ENCODE data around the gene MIER2. TPM values are rescaled to one million over a fixed set of nuclear protein-coding genes. Genes with fewer than 3 reads are reported as not detected.

The MIER2 gene
- total RNA-seq, 4 donors from 2014 or later = 11.6 to 26.4 (median 18.9) TPM

- H3K9me3 ChIP-seq = no peaks in the 10 kb centered on the region
These were observed 31.0 kb upstream of the MIER2 start for GRCh38 chr19:375395-376110.

DNA sequence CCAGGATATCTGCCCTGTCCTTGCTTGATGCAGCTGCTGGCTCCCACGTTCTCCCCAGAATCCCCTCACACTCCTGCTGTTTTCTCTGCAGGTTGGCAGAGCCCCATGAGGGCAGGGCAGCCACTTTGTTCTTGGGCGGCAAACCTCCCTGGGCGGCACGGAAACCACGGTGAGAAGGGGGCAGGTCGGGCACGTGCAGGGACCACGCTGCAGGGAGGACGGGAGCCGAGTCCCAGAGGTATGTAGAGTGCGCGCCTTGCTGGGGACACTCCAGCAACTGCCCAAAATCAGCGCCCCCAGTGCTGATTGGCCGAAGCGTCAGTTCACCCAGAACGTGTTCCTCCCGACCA, 30.3 kb upstream of the MIER2 start:
- Histone ChIP-seq H3K36me3 (no peaks in the 10 kb centered on the region), H3K27me3 (peaks cover 0 to 61% (median 2%) of the 10 kb centered on the region in 4 donors), H3K27ac (replicated peaks in 1 of 4) (no peak overlapping the region), H3K9me3 (no peaks in the 10 kb centered on the region), H3K4me1 (peaks cover 7 to 12% (median 10%) of the 10 kb centered on the region in 4 donors), H3K4me3 (no peak overlapping the region)
- WGBS = 77% methylated on average over 17 of the region's 17 CpGs
- TF ChIP-seq CTCF (IDR thresholded peaks at IDR 0.05) (no peak), POLR2A (IDR thresholded peaks at IDR 0.05; ENCODE audit: low read depth) (no peak), EP300 (IDR thresholded peaks at IDR 0.05) (no peak), POLR2AphosphoS5 (IDR thresholded peaks at IDR 0.05) (no peak)
- DNase-seq (ENCODE audit: extremely low spot score) = no peak
- intact Hi-C loops (cut with DNase I) = no loop called here

More at GRCh38 chr19:375395-376110, 31.0 kb upstream of the MIER2 start:
- intact Hi-C loops (cut with DNase I) = no loop called here
- no peak overlapping the region for H3K4me3 ChIP-seq
- no peaks in the 10 kb centered on the region for H3K36me3 ChIP-seq
- no peak overlapping the region for H3K27ac ChIP-seq (replicated peaks in 1 of 4)
- no peak for DNase-seq (ENCODE audit: extremely low spot score)
- peaks cover 0 to 59% (median 2%) of the 10 kb centered on the region in 4 donors for H3K27me3 ChIP-seq
- peaks cover 7 to 12% (median 10%) of the 10 kb centered on the region in 4 donors for H3K4me1 ChIP-seq
- no peak for TF ChIP-seq POLR2AphosphoS5 (IDR thresholded peaks at IDR 0.05)
- TF ChIP-seq EP300 (IDR thresholded peaks at IDR 0.05) = no peak
- TF ChIP-seq CTCF (IDR thresholded peaks at IDR 0.05) = no peak
- no peak for TF ChIP-seq POLR2A (IDR thresholded peaks at IDR 0.05; ENCODE audit: low read depth)
- WGBS = 83% methylated on average over 43 of the region's 43 CpGs

DNA sequence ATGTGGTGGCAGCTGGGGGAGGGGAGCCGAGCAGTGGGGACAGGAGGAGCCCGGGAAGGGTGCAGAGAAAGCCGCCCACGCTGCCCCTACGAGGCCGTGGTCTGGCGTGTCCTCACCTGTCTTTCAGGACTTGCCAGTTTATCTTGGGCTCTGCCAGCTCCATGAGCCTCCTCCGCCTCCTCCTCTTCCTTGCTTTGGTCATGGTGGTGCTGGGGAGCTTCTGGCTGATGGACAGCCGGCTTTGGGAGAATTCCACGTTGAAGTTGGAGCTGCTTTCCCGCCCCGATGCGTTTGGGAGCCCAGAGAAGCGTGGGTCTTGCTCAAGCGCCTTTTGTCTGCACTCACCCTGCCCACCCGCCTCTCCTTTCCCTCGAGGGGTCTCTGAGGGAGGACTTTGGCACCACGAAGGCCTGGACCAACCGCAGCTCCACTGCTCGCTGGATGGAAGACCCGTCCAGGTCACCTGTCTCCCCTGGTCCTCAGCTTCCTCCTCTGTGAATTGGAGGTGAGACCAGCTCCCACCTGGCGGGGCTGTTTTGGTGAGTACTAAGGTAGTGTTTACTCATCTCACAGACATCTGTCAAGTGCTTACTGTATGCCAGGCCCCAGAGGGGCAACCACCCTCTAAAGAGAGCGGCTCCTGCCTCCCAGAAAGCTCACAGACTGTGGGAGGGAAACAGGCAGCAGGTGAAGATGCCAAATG, 29.7 kb upstream of the MIER2 start:
- no peak for TF ChIP-seq EP300 (IDR thresholded peaks at IDR 0.05)
- no peaks in the 10 kb centered on the region for H3K36me3 ChIP-seq
- WGBS = 71% methylated on average over 22 of the region's 23 CpGs
- intact Hi-C loops (cut with DNase I) = no loop called here
- peaks cover 0 to 65% (median 2%) of the 10 kb centered on the region in 4 donors for H3K27me3 ChIP-seq
- no peak for DNase-seq (ENCODE audit: extremely low spot score)
- H3K4me3 ChIP-seq = no peak overlapping the region
- peaks cover 7 to 12% (median 10%) of the 10 kb centered on the region in 4 donors for H3K4me1 ChIP-seq
- no peaks in the 10 kb centered on the region for H3K9me3 ChIP-seq
- H3K27ac ChIP-seq (replicated peaks in 1 of 4) = no peak overlapping the region

- no peak for DNase-seq (ENCODE audit: extremely low spot score)
- Histone ChIP-seq H3K9me3 (no peaks in the 10 kb centered on the region), H3K4me1 (peaks cover 7 to 12% (median 10%) of the 10 kb centered on the region in 4 donors), H3K36me3 (no peaks in the 10 kb centered on the region), H3K27ac (replicated peaks in 1 of 4) (no peak overlapping the region), H3K4me3 (no peak overlapping the region), H3K27me3 (peaks cover 0 to 67% (median 2%) of the 10 kb centered on the region in 4 donors)
- no peak for TF ChIP-seq EP300 (IDR thresholded peaks at IDR 0.05)
- TF ChIP-seq POLR2A (IDR thresholded peaks at IDR 0.05; ENCODE audit: low read depth) = no peak
- WGBS = 85% methylated on average over 24 of the region's 24 CpGs
- intact Hi-C loops (cut with DNase I) = no loop called here
These were observed 29.0 kb upstream of the MIER2 start for GRCh38 chr19:373391-374182.

DNA sequence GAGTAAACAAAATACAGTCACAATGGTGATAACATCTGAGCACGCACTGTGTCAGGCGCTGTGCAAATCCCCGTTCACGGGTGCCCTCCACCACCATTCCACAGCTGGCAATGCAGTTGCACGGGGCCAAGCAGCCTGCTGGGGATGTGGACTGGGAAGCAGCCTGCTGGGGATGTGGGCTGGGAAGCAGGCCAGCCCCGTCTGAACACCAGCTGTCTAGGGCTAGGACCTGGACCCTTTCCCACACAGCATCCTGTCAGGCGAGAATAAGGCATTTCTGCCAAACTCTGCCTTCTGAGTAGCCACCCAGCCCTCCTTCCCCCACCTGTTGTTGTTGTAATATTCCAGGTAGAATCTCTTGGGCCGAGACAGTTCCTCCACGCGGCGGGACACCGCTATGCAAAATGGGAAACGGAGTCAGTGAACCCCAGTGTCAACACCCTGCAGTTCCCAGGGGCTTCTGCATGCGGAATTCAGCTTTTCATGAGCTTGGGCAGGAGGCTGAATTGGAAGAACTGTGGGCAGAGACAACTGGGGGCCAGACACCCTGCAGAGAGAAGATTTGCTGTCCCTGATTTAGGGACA, 27.8 kb upstream of the MIER2 start:
- Histone ChIP-seq H3K27me3 (peaks cover 0 to 70% (median 2%) of the 10 kb centered on the region in 4 donors), H3K4me3 (no peak overlapping the region), H3K9me3 (no peaks in the 10 kb centered on the region), H3K27ac (replicated peaks in 1 of 4) (no peak overlapping the region), H3K4me1 (peaks cover 7 to 12% (median 10%) of the 10 kb centered on the region in 4 donors), H3K36me3 (no peaks in the 10 kb centered on the region)
- no peak for DNase-seq (ENCODE audit: extremely low spot score)
- WGBS = 30% methylated on average over 14 of the region's 14 CpGs
- intact Hi-C loops (cut with DNase I) = no loop called here
- TF ChIP-seq POLR2AphosphoS5 (IDR thresholded peaks at IDR 0.05) (no peak), POLR2A (IDR thresholded peaks at IDR 0.05; ENCODE audit: low read depth) (no peak), EP300 (IDR thresholded peaks at IDR 0.05) (no peak), CTCF (IDR thresholded peaks at IDR 0.05) (no peak)
